Aorta (tissue), 5 donors: ENCODE data around the gene ABCC8. TPM values are rescaled to one million over a fixed set of nuclear protein-coding genes. Genes with fewer than 3 reads are reported as not detected.

Experiments used
- ATAC-seq: fragments of 200-7000 bp; cut with Tn5 transposase; one replicate; pipeline ENCODE4 v1.9.1; 2022; ENCODE audit warnings: moderate library complexity; ENCODE audit not compliant: low FRiP score
- DNase-seq, 2 donors: peaks; one replicate each; pipeline ENCODE4 v3.0.0-alpha.2; 2020
- H3K27ac ChIP-seq, 2 donors: one replicate each; pipeline ENCODE4 v1.5.1; 2013; ENCODE audit warnings: low read length in 2 of 2, mild to moderate bottlenecking in 2 of 2, moderate library complexity in 2 of 2, control low read depth in 1 of 2, inconsistent platforms in 1 of 2, low read depth in 1 of 2
- H3K27me3 ChIP-seq, 2 donors: one replicate each; pipeline ENCODE4 v1.6.1; 2013; ENCODE audit warnings: control low read depth in 1 of 2, low read length in 1 of 2, mild to moderate bottlenecking in 1 of 2, moderate library complexity in 1 of 2; ENCODE audit not compliant: insufficient read depth in 2 of 2, control insufficient read depth in 1 of 2
- H3K36me3 ChIP-seq, 2 donors: one replicate each; pipeline ENCODE4 v1.6.1; 2013; ENCODE audit warnings: control low read depth in 1 of 2, low read length in 1 of 2, mild to moderate bottlenecking in 1 of 2; ENCODE audit not compliant: insufficient read depth in 2 of 2, control insufficient read depth in 1 of 2
- H3K4me1 ChIP-seq, 2 donors: one replicate each; pipeline ENCODE4 v1.6.1; 2013; ENCODE audit warnings: low read length in 2 of 2, control low read depth in 1 of 2, mild to moderate bottlenecking in 1 of 2, moderate library complexity in 1 of 2; ENCODE audit not compliant: insufficient read depth in 2 of 2, control insufficient read depth in 1 of 2
- H3K4me3 ChIP-seq, 2 donors: one replicate each; pipeline ENCODE4 v1.5.1; 2013; ENCODE audit warnings: low read length in 2 of 2, control low read depth in 1 of 2, mild to moderate bottlenecking in 1 of 2
- H3K9me3 ChIP-seq: one replicate; pipeline ENCODE4 v1.6.1; 2013; ENCODE audit warnings: mild to moderate bottlenecking, low read length; ENCODE audit not compliant: control insufficient read depth
- WGBS, 2 donors: extraction: QIAGEN DNeasy Blood & Tissue Kit; methylation state at CpG; one replicate each; pipeline ENCODE4 v1.1.7; 2013; 5-methylcytosine and 5-hydroxymethylcytosine counted together
- intact Hi-C, 2 donors: fragments of 100-400 bp; cut with DNase I; formaldehyde crosslinking; loops; one replicate each; pipeline versions ENCODE4 v1.14.2 to v1.15.0; 2022
- polyA plus RNA-seq, 2 donors: library from polyadenylated mRNA; stranded (reverse); fragments of 200-250 nt; gene quantifications; one replicate each; pipeline ENCODE4 v1.2.3, GENCODE V29; 2013
- total RNA-seq, 2 donors: library from RNA; stranded (reverse); fragmentation: NEBNext Ultra II Directional; extraction: Animal tissue kit (Norgen Biotek cat#: 25700); gene quantifications; one replicate each; pipeline ENCODE4 v1.2.1, GENCODE V29; 2021
- donor health status: healthy with polysubstance abuse.
- donor health status: Bipolar disorder and iron deficiency.
- donor health status: DM: no; HTN: no; CAD: no.
- donor health status: DM: no; HTN: no; CAD: no.
- donor health status: DM: yes; HTN: yes; CAD: no.

The ABCC8 gene
- total and polyA plus RNA-seq, 4 donors, result 0.32 to 2.5 (median 0.59) TPM; not detected in 1

DNA sequence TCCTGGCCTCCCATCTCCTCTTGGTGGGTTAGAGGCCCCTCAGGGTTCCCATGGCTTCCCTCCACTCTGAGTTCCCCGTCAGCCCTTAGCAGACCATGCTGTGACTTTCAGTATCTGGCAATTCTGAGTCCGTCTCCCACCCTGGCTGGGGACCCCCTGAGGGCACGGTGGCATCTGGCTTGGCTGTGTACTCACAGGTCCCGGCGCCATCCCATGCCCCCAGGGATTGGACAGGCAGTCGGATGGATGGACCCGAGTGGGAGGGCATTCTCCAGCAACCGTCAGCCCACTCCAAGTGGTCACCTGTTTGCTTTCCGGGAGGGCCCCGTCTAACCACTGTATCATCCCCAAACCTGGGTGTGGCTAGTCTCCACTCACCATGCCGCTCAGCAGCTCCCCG lies 24.0 kb upstream of the ABCC8 start:
- no peak overlapping the region for H3K27ac ChIP-seq
- DNase-seq, result no peak
- H3K9me3 ChIP-seq, result no peaks in the 10 kb centered on the region
- H3K36me3 ChIP-seq, result no peaks in the 10 kb centered on the region
- no peak for ATAC-seq
- 93% methylated on average over 12 of the region's 12 CpGs for WGBS, 2 donors
- H3K27me3 ChIP-seq, result no peaks in the 10 kb centered on the region
- intact Hi-C loops, result loop anchor here in 1 of 2 donors (10.0 kb wide), 1 partner anchor 276 kb away; no protein-coding TSS in a partner anchor
- no peak overlapping the region for H3K4me3 ChIP-seq
- H3K4me1 ChIP-seq, result no peaks in the 10 kb centered on the region

DNA sequence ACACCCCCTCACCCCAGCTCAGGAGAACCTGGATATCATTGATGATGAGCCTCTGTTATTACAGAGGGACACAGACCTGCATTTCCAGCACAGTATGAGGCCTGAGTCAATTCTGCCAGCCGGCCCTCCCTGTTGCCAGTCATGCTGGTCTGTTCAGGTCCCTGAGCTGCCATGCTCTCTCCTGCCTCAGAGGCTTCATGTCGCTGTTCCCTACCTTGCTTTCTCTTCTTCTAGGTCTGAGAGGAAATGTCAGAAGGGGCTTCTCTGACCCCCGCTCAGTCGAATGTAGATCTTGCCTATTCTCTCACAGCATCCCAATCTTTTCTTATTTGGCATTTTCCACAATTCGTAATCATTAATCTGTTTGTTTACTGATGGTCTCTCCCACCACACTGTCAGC lies 21.8 kb upstream of the ABCC8 start:
- DNase-seq (no peak), ATAC-seq (no peak)
- H3K36me3 ChIP-seq, result no peaks in the 10 kb centered on the region
- intact Hi-C loops, result no loop called here
- H3K4me3 ChIP-seq, result no peak overlapping the region
- H3K9me3 ChIP-seq, result no peaks in the 10 kb centered on the region
- no peaks in the 10 kb centered on the region for H3K27me3 ChIP-seq
- H3K4me1 ChIP-seq, result no peaks in the 10 kb centered on the region
- WGBS, 2 donors, result 73 to 77% methylated on average over 5 of the region's 5 CpGs
- no peak overlapping the region for H3K27ac ChIP-seq

DNA sequence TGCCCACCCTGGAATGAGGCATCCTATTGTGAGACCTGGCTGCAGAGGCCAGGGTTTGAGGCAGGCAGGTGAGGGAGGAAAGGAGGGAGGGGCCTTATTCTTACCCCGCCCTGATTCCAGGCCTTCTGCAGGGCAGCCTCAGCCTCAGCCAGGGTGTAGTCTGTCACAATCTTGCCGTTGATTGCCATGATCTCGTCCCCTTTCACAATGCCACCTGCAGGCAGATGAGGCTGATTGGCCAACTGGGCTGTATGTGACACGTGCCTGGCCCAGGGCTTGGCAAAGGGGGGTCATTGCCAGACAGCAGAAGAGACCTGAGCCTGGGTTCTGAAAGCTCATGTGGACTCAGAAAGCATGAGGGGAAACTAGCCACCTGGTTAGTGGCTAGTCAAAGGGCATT lies 21.4 kb upstream of the ABCC8 start:
- Histone ChIP-seq H3K27me3 (no peaks in the 10 kb centered on the region), H3K27ac (no peak overlapping the region), H3K4me1 (no peaks in the 10 kb centered on the region), H3K36me3 (no peaks in the 10 kb centered on the region), H3K4me3 (no peak overlapping the region), H3K9me3 (no peaks in the 10 kb centered on the region)
- intact Hi-C loops, result no loop called here
- 57 to 59% methylated on average over 4 of the region's 4 CpGs for WGBS, 2 donors
- no peak for ATAC-seq
- no peak for DNase-seq

DNA sequence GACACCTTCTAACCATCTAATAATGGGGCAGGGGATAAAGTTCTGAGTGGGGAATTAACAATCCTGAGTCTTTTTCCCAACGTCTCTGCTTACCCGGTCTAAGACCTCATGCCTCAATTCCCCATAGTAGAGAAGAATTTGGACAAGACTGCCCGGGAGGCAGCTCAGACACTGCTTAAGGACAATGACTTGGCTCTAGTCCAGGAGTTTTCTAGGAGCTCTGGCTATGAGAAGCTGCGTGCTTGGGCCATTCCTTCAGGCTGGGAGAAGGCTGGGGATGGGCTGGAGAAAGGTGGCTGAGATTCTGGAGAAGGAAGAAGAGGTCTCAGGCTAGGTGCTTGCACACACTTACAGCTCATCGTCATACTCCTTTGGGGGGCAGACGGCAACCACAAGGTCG lies 19.8 kb upstream of the ABCC8 start:
- DNase-seq, result peak in 1 of 2 donors; percentile 14
- Histone ChIP-seq H3K27me3 (no peaks in the 10 kb centered on the region), H3K27ac (no peak overlapping the region), H3K4me1 (no peaks in the 10 kb centered on the region), H3K36me3 (no peaks in the 10 kb centered on the region), H3K9me3 (no peaks in the 10 kb centered on the region), H3K4me3 (no peak overlapping the region)
- WGBS, 2 donors, result 56 to 63% methylated on average over 7 of the region's 7 CpGs
- intact Hi-C loops, result no loop called here
- no peak for ATAC-seq

DNA sequence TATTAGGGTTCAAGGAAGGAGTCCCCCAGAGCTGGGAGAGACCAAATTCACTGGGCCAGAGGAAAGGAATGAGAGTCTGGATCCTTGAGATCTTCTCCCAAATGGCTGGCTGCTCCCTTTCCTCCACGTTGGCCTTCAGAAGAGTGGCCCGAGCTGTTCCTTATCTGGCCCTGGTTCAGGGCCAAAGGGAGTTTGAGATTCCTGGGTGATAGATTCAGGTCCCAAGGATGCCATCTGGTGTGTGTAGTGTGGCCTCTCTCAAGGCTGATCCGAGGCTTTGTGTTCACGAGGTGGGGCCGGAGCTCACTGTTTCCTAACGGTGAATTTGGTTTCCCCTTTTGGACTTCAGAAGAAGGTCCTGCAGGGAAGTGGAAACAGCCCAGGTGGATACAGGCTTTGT lies 17.4 kb upstream of the ABCC8 start:
- no peak for ATAC-seq
- Histone ChIP-seq H3K36me3 (no peaks in the 10 kb centered on the region), H3K9me3 (no peaks in the 10 kb centered on the region), H3K4me3 (no peak overlapping the region), H3K27ac (no peak overlapping the region), H3K4me1 (no peaks in the 10 kb centered on the region), H3K27me3 (no peaks in the 10 kb centered on the region)
- intact Hi-C loops, result no loop called here
- peak in 1 of 2 donors; percentile 61 for DNase-seq
- 66 to 69% methylated on average over 6 of the region's 6 CpGs for WGBS, 2 donors

DNA sequence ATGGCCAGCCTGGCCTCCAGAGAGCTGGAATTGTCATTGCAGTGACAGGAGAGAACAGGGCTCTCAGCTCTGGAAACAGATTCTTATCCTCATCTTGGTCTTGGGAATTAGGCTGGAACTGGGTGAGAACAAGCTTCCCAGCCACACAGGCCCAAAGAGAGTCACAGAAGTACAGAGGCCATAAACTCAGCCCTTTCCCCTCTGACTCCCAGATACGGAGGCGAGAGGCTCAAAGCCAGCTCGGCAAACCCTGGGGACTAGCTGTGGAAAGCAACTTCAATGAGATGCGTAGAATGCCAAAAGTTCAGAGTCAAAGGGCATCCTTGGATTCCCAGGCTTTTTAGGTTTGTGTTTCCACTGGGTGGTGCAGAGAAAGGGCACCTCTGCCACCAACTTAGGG lies 14.3 kb upstream of the ABCC8 start:
- Histone ChIP-seq H3K4me1 (no peaks in the 10 kb centered on the region), H3K9me3 (no peaks in the 10 kb centered on the region), H3K27me3 (no peaks in the 10 kb centered on the region), H3K36me3 (no peaks in the 10 kb centered on the region), H3K27ac (no peak overlapping the region), H3K4me3 (no peak overlapping the region)
- intact Hi-C loops, result no loop called here
- DNase-seq, result peak in 1 of 2 donors; percentile 31
- WGBS, 2 donors, result 80 to 88% methylated on average over 4 of the region's 4 CpGs
- ATAC-seq, result no peak

DNA sequence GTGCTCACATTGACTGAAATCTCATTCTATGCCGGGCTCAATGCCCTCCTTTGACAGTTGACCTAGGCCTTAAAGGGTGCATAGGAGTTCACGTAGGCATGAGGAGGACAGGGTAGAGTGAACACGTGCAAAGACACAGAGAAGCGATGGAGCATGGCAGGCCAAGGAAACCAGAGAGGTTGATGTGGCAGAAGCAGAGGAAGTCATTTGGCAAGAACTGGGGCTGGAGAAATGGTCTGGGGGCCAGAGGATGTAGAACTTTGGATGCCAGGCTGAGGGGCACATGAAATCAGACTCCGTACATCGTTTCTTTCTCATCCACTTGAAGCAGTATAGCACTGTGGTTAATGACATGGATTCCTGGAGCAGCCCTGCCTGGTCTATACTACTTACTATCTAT lies 13.6 kb upstream of the ABCC8 start:
- no peaks in the 10 kb centered on the region for H3K4me1 ChIP-seq
- no peaks in the 10 kb centered on the region for H3K9me3 ChIP-seq
- ATAC-seq (no peak), DNase-seq (no peak)
- intact Hi-C loops, result no loop called here
- no peak overlapping the region for H3K27ac ChIP-seq
- H3K36me3 ChIP-seq, result no peaks in the 10 kb centered on the region
- H3K27me3 ChIP-seq, result no peaks in the 10 kb centered on the region
- no peak overlapping the region for H3K4me3 ChIP-seq
- 85 to 91% methylated on average over 6 of the region's 6 CpGs for WGBS, 2 donors

DNA sequence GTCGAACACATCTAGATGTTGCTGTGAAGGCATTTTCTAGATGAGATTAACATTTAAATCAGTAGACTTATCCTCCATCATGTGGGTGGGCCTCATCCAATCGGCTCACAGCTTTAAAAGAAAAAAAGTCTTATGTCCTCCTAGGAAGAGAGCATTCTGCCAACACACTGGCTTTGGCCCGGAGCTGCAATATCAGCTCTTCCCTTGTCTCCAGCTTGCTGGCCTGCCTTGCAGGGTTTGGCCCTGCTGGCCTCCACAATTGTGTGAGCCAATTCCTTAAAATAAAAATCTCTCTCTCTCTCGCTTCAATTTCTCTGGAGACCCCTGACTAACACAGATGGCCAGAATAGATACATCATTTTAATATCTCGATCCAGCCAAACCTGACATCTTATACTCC lies 13.1 kb upstream of the ABCC8 start:
- ATAC-seq (peak; percentile 61), DNase-seq (no peak)
- H3K36me3 ChIP-seq, result no peaks in the 10 kb centered on the region
- H3K27me3 ChIP-seq, result no peaks in the 10 kb centered on the region
- 55 to 62% methylated on average over 5 of the region's 5 CpGs for WGBS, 2 donors
- H3K4me1 ChIP-seq, result no peaks in the 10 kb centered on the region
- H3K27ac ChIP-seq, result no peak overlapping the region
- intact Hi-C loops, result no loop called here
- no peaks in the 10 kb centered on the region for H3K9me3 ChIP-seq
- no peak overlapping the region for H3K4me3 ChIP-seq

DNA sequence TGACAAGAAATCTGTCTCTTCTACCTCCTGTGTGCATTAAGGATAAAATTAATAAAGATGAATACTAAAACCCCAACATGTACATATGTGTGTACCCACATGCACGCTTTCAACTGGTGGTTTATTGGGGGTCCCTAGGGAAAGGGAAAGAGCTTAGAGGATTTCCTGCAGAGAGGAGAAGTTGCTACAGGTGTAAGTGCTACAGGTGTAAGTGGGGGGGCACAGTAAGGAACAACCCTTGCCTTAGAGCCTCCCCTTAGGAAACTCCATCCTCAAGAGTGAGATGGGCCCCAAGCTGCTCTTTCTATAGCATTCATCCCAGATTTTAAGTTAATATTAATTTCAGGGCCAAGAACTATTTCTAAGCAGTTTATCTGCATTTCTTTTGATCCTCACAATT lies 11.9 kb upstream of the ABCC8 start:
- no peak overlapping the region for H3K4me3 ChIP-seq
- DNase-seq, result no peak
- intact Hi-C loops, result no loop called here
- ATAC-seq, result no peak
- no peaks in the 10 kb centered on the region for H3K9me3 ChIP-seq
- H3K4me1 ChIP-seq, result no peaks in the 10 kb centered on the region
- H3K27ac ChIP-seq, result no peak overlapping the region
- H3K36me3 ChIP-seq, result no peaks in the 10 kb centered on the region
- no peaks in the 10 kb centered on the region for H3K27me3 ChIP-seq
- 80 to 90% methylated on average over 1 of the region's 1 CpG for WGBS, 2 donors
